GM23338 (cell line): ENCODE results near the gene PAEP. TPM values are rescaled to one million over a fixed set of nuclear protein-coding genes. Genes with fewer than 3 reads are reported as not detected.

Experiments used
- ATAC-seq: fragments of 200-7000 bp; cut with Tn5 transposase; 3 replicates; pipeline ENCODE4 v1.9.1; 2020
- DNase-seq: peaks from one replicate; pipeline ENCODE4 v3.0.0-alpha.2; 2015; ENCODE audit warnings: low spot score
- H2AFZ ChIP-seq: fragments of 200-600 bp; sonication (generic); 2 replicates; pipeline ENCODE4 v1.8.0; 2016; ENCODE audit warnings: antibody characterized with exemption, mild to moderate bottlenecking, moderate library complexity
- H3F3A ChIP-seq: fragments of 200-600 bp; sonication (generic); replicated peaks from 2 replicates; pipeline ENCODE4 v1.8.0; 2017; ENCODE audit warnings: antibody characterized with exemption, mixed run types, low read depth
- H3K27ac ChIP-seq: fragments of 200-600 bp; sonication (generic); 2 replicates; pipeline ENCODE4 v1.6.1; 2016; ENCODE audit warnings: low read depth
- H3K27me3 ChIP-seq: fragments of 200-600 bp; sonication (generic); 2 replicates; pipeline ENCODE4 v1.8.0; 2016; ENCODE audit warnings: mild to moderate bottlenecking, mixed run types, moderate library complexity; ENCODE audit not compliant: insufficient read depth
- H3K36me3 ChIP-seq: fragments of 200-600 bp; sonication (generic); 2 replicates; pipeline ENCODE4 v1.8.0; 2016; ENCODE audit warnings: mild to moderate bottlenecking; ENCODE audit not compliant: insufficient read depth
- H3K4me1 ChIP-seq: fragments of 200-600 bp; sonication (generic); 2 replicates; pipeline ENCODE4 v1.8.0; 2016; ENCODE audit warnings: mild to moderate bottlenecking, moderate library complexity; ENCODE audit not compliant: insufficient read depth
- H3K4me2 ChIP-seq: fragments of 200-600 bp; sonication (generic); 2 replicates; pipeline ENCODE4 v1.7.1; 2017; ENCODE audit warnings: mixed run types
- H3K4me3 ChIP-seq: fragments of 200-600 bp; sonication (generic); 2 replicates; pipeline ENCODE4 v1.6.1; 2016; ENCODE audit warnings: mixed run types
- H3K79me2 ChIP-seq: fragments of 200-600 bp; sonication (generic); replicated peaks from 2 replicates; pipeline ENCODE4 v1.8.0; 2017; ENCODE audit warnings: mild to moderate bottlenecking; ENCODE audit not compliant: insufficient read depth
- H3K9me2 ChIP-seq: fragments of 200-600 bp; sonication (generic); 2 replicates; pipeline ENCODE4 v1.8.0; 2017; ENCODE audit not compliant: insufficient read depth
- H4K20me1 ChIP-seq: fragments of 200-600 bp; sonication (generic); replicated peaks from 2 replicates; pipeline ENCODE4 v1.8.0; 2017; ENCODE audit warnings: mild to moderate bottlenecking; ENCODE audit not compliant: insufficient read depth
- H3K27ac Mint-ChIP-seq: 2 replicates; pipeline ENCODE4 v1.8.0; 2020; ENCODE audit warnings: inconsistent platforms, mild to moderate bottlenecking, moderate library complexity, mixed read lengths
- H3K27me3 Mint-ChIP-seq: 3 replicates; pipeline ENCODE4 v1.8.0; 2022; ENCODE audit warnings: low read depth, mild to moderate bottlenecking, moderate library complexity, mixed read lengths, inconsistent platforms; ENCODE audit not compliant: insufficient read depth, poor library complexity
- H3K36me3 Mint-ChIP-seq: 3 replicates; pipeline ENCODE4 v1.8.0; 2021; ENCODE audit warnings: low read depth, mild to moderate bottlenecking, inconsistent platforms, moderate library complexity, mixed read lengths
- H3K4me1 Mint-ChIP-seq: 3 replicates; pipeline ENCODE4 v1.8.0; 2020; ENCODE audit warnings: mild to moderate bottlenecking, inconsistent platforms, mixed read lengths
- H3K4me3 Mint-ChIP-seq: 3 replicates; pipeline ENCODE4 v1.8.0; 2021; ENCODE audit warnings: moderate library complexity, mild to moderate bottlenecking, inconsistent platforms, mixed read lengths
- H3K9me3 Mint-ChIP-seq: 3 replicates; pipeline ENCODE4 v1.8.0; 2020; ENCODE audit warnings: moderate library complexity, mild to moderate bottlenecking, inconsistent platforms, mixed read lengths
- EZH2 ChIP-seq: fragments of 200-600 bp; sonication (generic); IDR thresholded peaks from one replicate; pipeline ENCODE4 v1.8.0; 2017; ENCODE audit warnings: antibody characterized with exemption, mild to moderate bottlenecking, low read depth; ENCODE audit not compliant: unreplicated experiment
- JUNB ChIP-seq: IDR thresholded peaks from one replicate; pipeline ENCODE4 v1.6.1; 2016; ENCODE audit warnings: antibody characterized with exemption; ENCODE audit not compliant: unreplicated experiment
- POLR2AphosphoS5 ChIP-seq: IDR thresholded peaks from 2 replicates; pipeline ENCODE4 v1.6.1; 2016; ENCODE audit warnings: antibody characterized with exemption, low read depth
- STAT1 ChIP-seq: IDR thresholded peaks from one replicate; pipeline ENCODE4 v1.6.1; 2016; ENCODE audit warnings: antibody characterized with exemption; ENCODE audit not compliant: unreplicated experiment
- ZNF114 ChIP-seq: fragments of 250-450 bp; sonication (Bioruptor Pico); IDR thresholded peaks from 2 replicates; pipeline ENCODE4 v1.5.0; 2020; ENCODE audit warnings: mild to moderate bottlenecking, moderate library complexity
- ZNF331 ChIP-seq: fragments of 250-450 bp; sonication (Bioruptor Pico); IDR thresholded peaks from 2 replicates; pipeline ENCODE4 v1.5.0; 2020; ENCODE audit warnings: low read depth, mild to moderate bottlenecking, moderate library complexity
- polyA plus RNA-seq: library from polyadenylated mRNA; unstranded; fragments of >200 nt; fragmentation: Nextera tagmentation; extraction: Ambion mirVana; gene quantifications from 2 replicates; pipeline ENCODE4 v1.2.1, GENCODE V29; 2016
- total RNA-seq: library from RNA; depleted of rRNA; stranded (reverse); fragments of >200 nt; shearing (Covaris generic); gene quantifications from 2 replicates; pipeline ENCODE4 v1.2.3, GENCODE V29; 2014
- TF ChIP-seq, protein P1 (sequence below): fragments of 250-450 bp; sonication (Bioruptor Pico); IDR thresholded peaks from 2 replicates; pipeline ENCODE4 v1.5.0; 2020; ENCODE audit warnings: mild to moderate bottlenecking, moderate library complexity
- TF ChIP-seq, protein P2 (sequence below), 2 experiments: fragments of 200-600 bp in 1 of 2; sonication (generic) in 1 of 2; conservative IDR thresholded peaks; 2 replicates each; pipeline versions ENCODE4 v1.5.1 to v1.6.1; 2016 to 2017; ENCODE audit warnings: antibody characterized with exemption in 2 of 2, low read depth in 2 of 2, mild to moderate bottlenecking in 2 of 2, moderate library complexity in 1 of 2
- TF ChIP-seq, protein P3 (sequence below): IDR thresholded peaks from one replicate; pipeline ENCODE4 v1.6.1; 2018; ENCODE audit warnings: antibody characterized with exemption; ENCODE audit not compliant: unreplicated experiment

The PAEP gene
- total and polyA plus RNA-seq, 2 experiments from 2014 or later = not detected

DNA sequence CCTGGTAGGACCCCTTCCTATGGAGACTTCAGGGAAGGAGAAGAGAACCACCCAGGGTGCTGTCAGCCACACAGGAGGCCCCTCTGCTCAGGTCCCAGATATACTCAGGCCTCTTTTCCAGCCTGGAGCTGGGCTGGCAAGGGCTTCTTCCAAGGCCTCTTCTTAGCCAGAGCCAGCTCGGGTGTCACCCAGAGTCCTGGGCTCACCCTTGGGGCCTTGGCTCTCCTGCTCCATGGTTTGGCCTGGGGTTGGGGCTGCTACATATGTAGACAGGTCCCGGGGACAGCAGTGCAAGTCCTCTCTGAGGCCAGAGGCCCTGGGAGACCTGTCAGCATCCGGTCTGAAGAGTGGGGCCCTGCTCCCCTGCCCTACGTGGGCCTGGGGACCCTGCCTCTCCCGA lies 22.8 kb downstream of the PAEP start (continued):
- TF ChIP-seq, protein P1, sequence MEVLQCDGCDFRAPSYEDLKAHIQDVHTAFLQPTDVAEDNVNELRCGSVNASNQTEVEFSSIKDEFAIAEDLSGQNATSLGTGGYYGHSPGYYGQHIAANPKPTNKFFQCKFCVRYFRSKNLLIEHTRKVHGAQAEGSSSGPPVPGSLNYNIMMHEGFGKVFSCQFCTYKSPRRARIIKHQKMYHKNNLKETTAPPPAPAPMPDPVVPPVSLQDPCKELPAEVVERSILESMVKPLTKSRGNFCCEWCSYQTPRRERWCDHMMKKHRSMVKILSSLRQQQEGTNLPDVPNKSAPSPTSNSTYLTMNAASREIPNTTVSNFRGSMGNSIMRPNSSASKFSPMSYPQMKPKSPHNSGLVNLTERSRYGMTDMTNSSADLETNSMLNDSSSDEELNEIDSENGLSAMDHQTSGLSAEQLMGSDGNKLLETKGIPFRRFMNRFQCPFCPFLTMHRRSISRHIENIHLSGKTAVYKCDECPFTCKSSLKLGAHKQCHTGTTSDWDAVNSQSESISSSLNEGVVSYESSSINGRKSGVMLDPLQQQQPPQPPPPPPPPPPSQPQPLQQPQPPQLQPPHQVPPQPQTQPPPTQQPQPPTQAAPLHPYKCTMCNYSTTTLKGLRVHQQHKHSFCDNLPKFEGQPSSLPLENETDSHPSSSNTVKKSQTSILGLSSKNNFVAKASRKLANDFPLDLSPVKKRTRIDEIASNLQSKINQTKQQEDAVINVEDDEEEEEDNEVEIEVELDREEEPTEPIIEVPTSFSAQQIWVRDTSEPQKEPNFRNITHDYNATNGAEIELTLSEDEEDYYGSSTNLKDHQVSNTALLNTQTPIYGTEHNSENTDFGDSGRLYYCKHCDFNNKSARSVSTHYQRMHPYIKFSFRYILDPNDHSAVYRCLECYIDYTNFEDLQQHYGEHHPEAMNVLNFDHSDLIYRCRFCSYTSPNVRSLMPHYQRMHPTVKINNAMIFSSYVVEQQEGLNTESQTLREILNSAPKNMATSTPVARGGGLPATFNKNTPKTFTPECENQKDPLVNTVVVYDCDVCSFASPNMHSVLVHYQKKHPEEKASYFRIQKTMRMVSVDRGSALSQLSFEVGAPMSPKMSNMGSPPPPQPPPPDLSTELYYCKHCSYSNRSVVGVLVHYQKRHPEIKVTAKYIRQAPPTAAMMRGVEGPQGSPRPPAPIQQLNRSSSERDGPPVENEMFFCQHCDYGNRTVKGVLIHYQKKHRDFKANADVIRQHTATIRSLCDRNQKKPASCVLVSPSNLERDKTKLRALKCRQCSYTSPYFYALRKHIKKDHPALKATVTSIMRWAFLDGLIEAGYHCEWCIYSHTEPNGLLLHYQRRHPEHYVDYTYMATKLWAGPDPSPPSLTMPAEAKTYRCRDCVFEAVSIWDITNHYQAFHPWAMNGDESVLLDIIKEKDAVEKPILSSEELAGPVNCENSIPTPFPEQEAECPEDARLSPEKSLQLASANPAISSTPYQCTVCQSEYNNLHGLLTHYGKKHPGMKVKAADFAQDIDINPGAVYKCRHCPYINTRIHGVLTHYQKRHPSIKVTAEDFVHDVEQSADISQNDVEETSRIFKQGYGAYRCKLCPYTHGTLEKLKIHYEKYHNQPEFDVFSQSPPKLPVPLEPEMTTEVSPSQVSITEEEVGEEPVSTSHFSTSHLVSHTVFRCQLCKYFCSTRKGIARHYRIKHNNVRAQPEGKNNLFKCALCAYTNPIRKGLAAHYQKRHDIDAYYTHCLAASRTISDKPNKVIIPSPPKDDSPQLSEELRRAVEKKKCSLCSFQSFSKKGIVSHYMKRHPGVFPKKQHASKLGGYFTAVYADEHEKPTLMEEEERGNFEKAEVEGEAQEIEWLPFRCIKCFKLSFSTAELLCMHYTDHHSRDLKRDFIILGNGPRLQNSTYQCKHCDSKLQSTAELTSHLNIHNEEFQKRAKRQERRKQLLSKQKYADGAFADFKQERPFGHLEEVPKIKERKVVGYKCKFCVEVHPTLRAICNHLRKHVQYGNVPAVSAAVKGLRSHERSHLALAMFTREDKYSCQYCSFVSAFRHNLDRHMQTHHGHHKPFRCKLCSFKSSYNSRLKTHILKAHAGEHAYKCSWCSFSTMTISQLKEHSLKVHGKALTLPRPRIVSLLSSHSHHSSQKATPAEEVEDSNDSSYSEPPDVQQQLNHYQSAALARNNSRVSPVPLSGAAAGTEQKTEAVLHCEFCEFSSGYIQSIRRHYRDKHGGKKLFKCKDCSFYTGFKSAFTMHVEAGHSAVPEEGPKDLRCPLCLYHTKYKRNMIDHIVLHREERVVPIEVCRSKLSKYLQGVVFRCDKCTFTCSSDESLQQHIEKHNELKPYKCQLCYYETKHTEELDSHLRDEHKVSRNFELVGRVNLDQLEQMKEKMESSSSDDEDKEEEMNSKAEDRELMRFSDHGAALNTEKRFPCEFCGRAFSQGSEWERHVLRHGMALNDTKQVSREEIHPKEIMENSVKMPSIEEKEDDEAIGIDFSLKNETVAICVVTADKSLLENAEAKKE (CRISPR knock-in tag) = no peak

- H3K27me3 ChIP-seq = no peaks in the 10 kb centered on the region
- peaks cover 11% of the 10 kb centered on the region for H3K9me3 Mint-ChIP-seq
- no peak for DNase-seq
- H3K36me3 ChIP-seq = no peaks in the 10 kb centered on the region
- no peak overlapping the region for H3K4me2 ChIP-seq
- H3K36me3 Mint-ChIP-seq = peaks cover 3% of the 10 kb centered on the region; the same call in 1 of the 3 replicates
- H4K20me1 ChIP-seq = no peaks in the 10 kb centered on the region
- no peak overlapping the region for H3K27ac Mint-ChIP-seq
- H3K27me3 Mint-ChIP-seq = peaks cover 3% of the 10 kb centered on the region
- H3K79me2 ChIP-seq = no peaks in the 10 kb centered on the region
- H3K4me1 Mint-ChIP-seq = no peaks in the 10 kb centered on the region
- H3K9me2 ChIP-seq = no peaks in the 10 kb centered on the region
- H3F3A ChIP-seq = no peaks in the 10 kb centered on the region
- no peak overlapping the region for H3K27ac ChIP-seq
- no peak overlapping the region for H3K4me3 Mint-ChIP-seq
- no peak for ATAC-seq
- no peak overlapping the region for H3K4me3 ChIP-seq
- no peaks in the 10 kb centered on the region for H3K4me1 ChIP-seq
- no peak overlapping the region for H2AFZ ChIP-seq
- TF ChIP-seq POLR2AphosphoS5 (no peak), STAT1 (no peak), ZNF331 (CRISPR knock-in tag) (no peak), JUNB (no peak), ZNF114 (CRISPR knock-in tag) (no peak), EZH2 (no peak)
- TF ChIP-seq, protein P2, sequence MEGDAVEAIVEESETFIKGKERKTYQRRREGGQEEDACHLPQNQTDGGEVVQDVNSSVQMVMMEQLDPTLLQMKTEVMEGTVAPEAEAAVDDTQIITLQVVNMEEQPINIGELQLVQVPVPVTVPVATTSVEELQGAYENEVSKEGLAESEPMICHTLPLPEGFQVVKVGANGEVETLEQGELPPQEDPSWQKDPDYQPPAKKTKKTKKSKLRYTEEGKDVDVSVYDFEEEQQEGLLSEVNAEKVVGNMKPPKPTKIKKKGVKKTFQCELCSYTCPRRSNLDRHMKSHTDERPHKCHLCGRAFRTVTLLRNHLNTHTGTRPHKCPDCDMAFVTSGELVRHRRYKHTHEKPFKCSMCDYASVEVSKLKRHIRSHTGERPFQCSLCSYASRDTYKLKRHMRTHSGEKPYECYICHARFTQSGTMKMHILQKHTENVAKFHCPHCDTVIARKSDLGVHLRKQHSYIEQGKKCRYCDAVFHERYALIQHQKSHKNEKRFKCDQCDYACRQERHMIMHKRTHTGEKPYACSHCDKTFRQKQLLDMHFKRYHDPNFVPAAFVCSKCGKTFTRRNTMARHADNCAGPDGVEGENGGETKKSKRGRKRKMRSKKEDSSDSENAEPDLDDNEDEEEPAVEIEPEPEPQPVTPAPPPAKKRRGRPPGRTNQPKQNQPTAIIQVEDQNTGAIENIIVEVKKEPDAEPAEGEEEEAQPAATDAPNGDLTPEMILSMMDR (conservative IDR thresholded peaks at IDR 0.05; ENCODE audit: low read depth in 2 of 2) = no peak
- TF ChIP-seq, protein P3, sequence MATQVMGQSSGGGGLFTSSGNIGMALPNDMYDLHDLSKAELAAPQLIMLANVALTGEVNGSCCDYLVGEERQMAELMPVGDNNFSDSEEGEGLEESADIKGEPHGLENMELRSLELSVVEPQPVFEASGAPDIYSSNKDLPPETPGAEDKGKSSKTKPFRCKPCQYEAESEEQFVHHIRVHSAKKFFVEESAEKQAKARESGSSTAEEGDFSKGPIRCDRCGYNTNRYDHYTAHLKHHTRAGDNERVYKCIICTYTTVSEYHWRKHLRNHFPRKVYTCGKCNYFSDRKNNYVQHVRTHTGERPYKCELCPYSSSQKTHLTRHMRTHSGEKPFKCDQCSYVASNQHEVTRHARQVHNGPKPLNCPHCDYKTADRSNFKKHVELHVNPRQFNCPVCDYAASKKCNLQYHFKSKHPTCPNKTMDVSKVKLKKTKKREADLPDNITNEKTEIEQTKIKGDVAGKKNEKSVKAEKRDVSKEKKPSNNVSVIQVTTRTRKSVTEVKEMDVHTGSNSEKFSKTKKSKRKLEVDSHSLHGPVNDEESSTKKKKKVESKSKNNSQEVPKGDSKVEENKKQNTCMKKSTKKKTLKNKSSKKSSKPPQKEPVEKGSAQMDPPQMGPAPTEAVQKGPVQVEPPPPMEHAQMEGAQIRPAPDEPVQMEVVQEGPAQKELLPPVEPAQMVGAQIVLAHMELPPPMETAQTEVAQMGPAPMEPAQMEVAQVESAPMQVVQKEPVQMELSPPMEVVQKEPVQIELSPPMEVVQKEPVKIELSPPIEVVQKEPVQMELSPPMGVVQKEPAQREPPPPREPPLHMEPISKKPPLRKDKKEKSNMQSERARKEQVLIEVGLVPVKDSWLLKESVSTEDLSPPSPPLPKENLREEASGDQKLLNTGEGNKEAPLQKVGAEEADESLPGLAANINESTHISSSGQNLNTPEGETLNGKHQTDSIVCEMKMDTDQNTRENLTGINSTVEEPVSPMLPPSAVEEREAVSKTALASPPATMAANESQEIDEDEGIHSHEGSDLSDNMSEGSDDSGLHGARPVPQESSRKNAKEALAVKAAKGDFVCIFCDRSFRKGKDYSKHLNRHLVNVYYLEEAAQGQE = no peak
Measured at GRCh38 chr9:135584934-135585333, 23.4 kb downstream of the PAEP start.
